Psoas muscle (tissue), 8 donors: ENCODE data around the gene PHKB. TPM values are rescaled to one million over a fixed set of nuclear protein-coding genes. Genes with fewer than 3 reads are reported as not detected.

Experiments used
- ATAC-seq, 4 donors: fragments of 200-7000 bp; cut with Tn5 transposase; one replicate each; pipeline ENCODE4 v1.9.1; 2020; ENCODE audit warnings: moderate library complexity in 3 of 4, mild to moderate bottlenecking in 2 of 4
- DNase-seq, 2 donors: peaks; one replicate each; pipeline ENCODE4 v3.0.0-alpha.2; 2020
- H3K27ac ChIP-seq: fragments of 200-600 bp; one replicate; pipeline ENCODE4 v1.8.0; 2022
- H3K27me3 ChIP-seq, 3 donors: fragments of 200-600 bp in 1 of 3; one replicate each; pipeline versions ENCODE4 v1.6.1 to v1.8.0; 2013 to 2022; ENCODE audit warnings: low read length in 2 of 3, mild to moderate bottlenecking in 2 of 3, moderate library complexity in 1 of 3; ENCODE audit not compliant: insufficient read depth in 3 of 3
- H3K36me3 ChIP-seq, 2 donors: fragments of 200-600 bp in 1 of 2; one replicate each; pipeline versions ENCODE4 v1.6.1 to v1.8.0; 2013 to 2022; ENCODE audit warnings: low read depth in 1 of 2, mild to moderate bottlenecking in 1 of 2, moderate library complexity in 1 of 2; ENCODE audit not compliant: insufficient read depth in 1 of 2
- H3K4me1 ChIP-seq: fragments of 200-600 bp; one replicate; pipeline ENCODE4 v1.8.0; 2022
- H3K4me3 ChIP-seq: fragments of 200-600 bp; one replicate; pipeline ENCODE4 v1.8.0; 2022; ENCODE audit warnings: mild to moderate bottlenecking
- H3K9me3 ChIP-seq: fragments of 200-600 bp; one replicate; pipeline ENCODE4 v1.8.0; 2022
- CTCF ChIP-seq: fragments of 200-600 bp; IDR thresholded peaks from one replicate; pipeline ENCODE4 v1.8.0; 2022; ENCODE audit warnings: antibody characterized with exemption
- WGBS, 3 donors: extraction: QIAGEN DNeasy Blood & Tissue Kit; methylation state at CpG; one replicate each; pipeline versions ENCODE4 v1.1.6 to v1.1.7; 2013; 5-methylcytosine and 5-hydroxymethylcytosine counted together
- intact Hi-C, 2 donors: fragments of 100-400 bp; cut with DNase I; formaldehyde crosslinking; loops; one replicate each; pipeline versions ENCODE4 v1.11.0 to v1.14.2; 2022
- polyA plus RNA-seq, 3 donors: library from polyadenylated mRNA; stranded (reverse); fragments of 200-250 nt; gene quantifications; one replicate each; pipeline ENCODE4 v1.2.3, GENCODE V29; 2013
- total RNA-seq, 4 donors: library from RNA; stranded (reverse); fragmentation: NEBNext Ultra II Directional in 2 of 4; extraction: Animal tissue kit (Norgen Biotek cat#: 25700) in 2 of 4; gene quantifications; one replicate each; pipeline versions ENCODE4 v1.2.1 to v1.2.4, GENCODE V29; 2021 to 2023
- donor health status: healthy with polysubstance abuse.
- donor health status: DM: no; HTN: no; CAD: no; lungs with moderate emphysema.
- donor health status: Bipolar disorder and iron deficiency.
- donor health status: healthy.
- donor health status: DM: yes; HTN: yes; CAD: no.
- donor health status: DM: no; HTN: no; CAD: no.
- donor health status: DM: no; HTN: no; CAD: no.
- donor health status: DM: yes; HTN: yes; CAD: no.

Gene PHKB
- total and polyA plus RNA-seq, 7 donors: 18.8 to 87.7 (median 71.0) TPM

GRCh38 chr16:47699106-47699505 is 238.0 kb downstream of the PHKB start:
- Histone ChIP-seq H3K36me3 (peaks cover 11 to 72% of the 10 kb centered on the region in 2 donors), H3K9me3 (no peaks in the 10 kb centered on the region), H3K27me3 (no peaks in the 10 kb centered on the region), H3K4me1 (no peaks in the 10 kb centered on the region), H3K27ac (no peak overlapping the region), H3K4me3 (no peak overlapping the region)
- no peak for TF ChIP-seq CTCF
- ATAC-seq: no peak
- no peak for DNase-seq
- 81 to 86% (median 84%) methylated on average over 5 of the region's 5 CpGs for WGBS, 3 donors
- intact Hi-C loops: no loop called here

GRCh38 chr16:47700857-47701587 is 239.9 kb downstream of the PHKB start:
- no peaks in the 10 kb centered on the region for H3K27me3 ChIP-seq
- no peak for ATAC-seq
- 75 to 88% (median 76%) methylated on average over 6 of the region's 6 CpGs for WGBS, 3 donors
- peaks cover 6 to 53% of the 10 kb centered on the region in 2 donors for H3K36me3 ChIP-seq
- no peaks in the 10 kb centered on the region for H3K9me3 ChIP-seq
- no peaks in the 10 kb centered on the region for H3K4me1 ChIP-seq
- H3K27ac ChIP-seq: no peak overlapping the region
- intact Hi-C loops: no loop called here
- no peak for TF ChIP-seq CTCF
- H3K4me3 ChIP-seq: no peak overlapping the region
- no peak for DNase-seq

- no peak overlapping the region for H3K4me3 ChIP-seq
- ATAC-seq (peak in 1 of 4 donors; percentile 24), DNase-seq (no peak)
- TF ChIP-seq CTCF: no peak
- intact Hi-C loops: no loop called here
- H3K27ac ChIP-seq: no peak overlapping the region
- H3K36me3 ChIP-seq: peaks cover 0 to 11% of the 10 kb centered on the region in 2 donors
- H3K27me3 ChIP-seq: no peaks in the 10 kb centered on the region
- H3K9me3 ChIP-seq: no peaks in the 10 kb centered on the region
- WGBS, 3 donors: 53 to 67% (median 63%) methylated on average over 4 of the region's 4 CpGs
- no peaks in the 10 kb centered on the region for H3K4me1 ChIP-seq
Observed at GRCh38 chr16:47705266-47705665, 244.1 kb downstream of the PHKB start.

GRCh38 chr16:47711809-47712208 is 250.7 kb downstream of the PHKB start:
- no peaks in the 10 kb centered on the region for H3K27me3 ChIP-seq
- intact Hi-C loops: no loop called here
- no peak overlapping the region for H3K27ac ChIP-seq
- H3K4me3 ChIP-seq: no peak overlapping the region
- H3K4me1 ChIP-seq: no peaks in the 10 kb centered on the region
- H3K36me3 ChIP-seq: no peaks in the 10 kb centered on the region
- no peak for TF ChIP-seq CTCF
- ATAC-seq (no peak), DNase-seq (no peak)
- no peaks in the 10 kb centered on the region for H3K9me3 ChIP-seq
- 92 to 96% (median 95%) methylated on average over 4 of the region's 4 CpGs for WGBS, 3 donors
